Activated T-helper 17 cell treated with anti-CD3 and anti-CD28 coated beads, Interleukin-2, amount 50 U/mL, for 72 hours (primary cell): Measurements from ENCODE around the gene AGMO. TPM values are rescaled to one million over a fixed set of nuclear protein-coding genes. Genes with fewer than 3 reads are reported as not detected.

Source experiments
- ATAC-seq: fragments of 150-1000 bp; cut with Tn5 transposase; replicated peaks from 2 replicates; pipeline ENCODE4 v1.10.0; 2021; ENCODE audit warnings: mild to moderate bottlenecking, moderate library complexity
- H3K27ac Mint-ChIP-seq: one replicate; pipeline ENCODE4 v1.8.0; 2022; ENCODE audit warnings: mixed read lengths
- H3K27me3 Mint-ChIP-seq: one replicate; pipeline ENCODE4 v1.8.0; 2022; ENCODE audit warnings: mixed read lengths
- H3K36me3 Mint-ChIP-seq: one replicate; pipeline ENCODE4 v1.8.0; 2022; ENCODE audit warnings: low read depth, mild to moderate bottlenecking, mixed read lengths
- H3K4me1 Mint-ChIP-seq: one replicate; pipeline ENCODE4 v1.8.0; 2022; ENCODE audit warnings: mixed read lengths
- H3K4me3 Mint-ChIP-seq: one replicate; pipeline ENCODE4 v1.8.0; 2022; ENCODE audit warnings: mild to moderate bottlenecking, mixed read lengths
- H3K9me3 Mint-ChIP-seq: one replicate; pipeline ENCODE4 v1.8.0; 2022; ENCODE audit warnings: mixed read lengths
- total RNA-seq, 2 donors: library from RNA; stranded (reverse); gene quantifications; one replicate each; pipeline ENCODE4 v1.2.3, GENCODE V29; 2022

AGMO gene
- total RNA-seq = not detected

DNA sequence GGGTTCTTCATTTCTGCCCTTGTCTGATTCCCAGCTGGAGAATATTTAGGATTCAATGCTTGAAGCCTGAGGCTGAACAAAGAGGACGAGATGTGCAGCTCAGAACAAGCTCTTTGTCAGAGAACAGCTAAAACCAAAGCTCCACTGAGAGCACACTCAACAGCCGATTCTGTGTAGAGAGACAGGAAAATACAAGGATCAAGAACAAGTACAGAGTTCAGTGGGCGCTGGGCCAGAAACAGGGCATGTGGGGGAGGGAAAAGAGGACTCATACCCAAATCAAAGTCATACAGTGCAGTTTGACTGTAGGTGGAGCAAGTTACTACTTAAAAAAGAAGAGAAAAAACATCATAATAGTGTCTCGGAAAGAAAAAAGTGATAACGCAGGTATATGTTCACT, at the start of gene AGMO:
Gene AGMO, minus strand, starts transcription at position 181 of the 400 bp plus-strand sequence.
- Mint-ChIP-seq H3K27ac (no peak within 1 kb of the TSS), H3K4me3 (no peak within 1 kb of the TSS), H3K4me1 (no peaks in the 10 kb centered on the region), H3K36me3 (no peaks in the 10 kb centered on the region), H3K9me3 (peaks cover 6% of the 10 kb centered on the region), H3K27me3 (no peaks in the 10 kb centered on the region)
- ATAC-seq = no peak

DNA sequence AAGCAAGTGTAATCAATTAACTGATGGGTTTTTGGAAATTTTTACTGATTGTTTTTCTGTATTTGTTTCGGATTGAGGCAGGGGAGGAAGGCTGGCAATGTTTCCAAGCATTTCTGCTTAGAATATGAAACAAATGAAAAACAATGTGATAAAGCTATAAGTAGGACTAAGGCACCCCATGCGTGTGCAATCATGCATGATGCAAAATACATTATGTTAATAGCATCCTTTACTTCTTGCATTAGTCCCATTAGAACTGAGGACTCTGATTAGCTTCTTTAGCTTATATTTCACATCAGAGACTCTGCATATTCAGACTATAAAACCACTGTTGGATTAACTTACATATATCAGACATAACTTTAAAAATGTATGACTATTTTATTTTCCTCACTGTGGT, 48.7 kb upstream of the AGMO start:
- Mint-ChIP-seq H3K27ac (no peak overlapping the region), H3K4me3 (no peak overlapping the region), H3K9me3 (no peaks in the 10 kb centered on the region), H3K36me3 (no peaks in the 10 kb centered on the region), H3K4me1 (no peaks in the 10 kb centered on the region), H3K27me3 (no peaks in the 10 kb centered on the region)
- ATAC-seq = no peak

- H3K27me3 Mint-ChIP-seq = no peaks in the 10 kb centered on the region
- H3K36me3 Mint-ChIP-seq = no peaks in the 10 kb centered on the region
- H3K4me3 Mint-ChIP-seq = no peak overlapping the region
- no peaks in the 10 kb centered on the region for H3K4me1 Mint-ChIP-seq
- no peak overlapping the region for H3K27ac Mint-ChIP-seq
- H3K9me3 Mint-ChIP-seq = no peaks in the 10 kb centered on the region
- no peak for ATAC-seq
These were observed 47.5 kb upstream of the AGMO start for GRCh38 chr7:15609287-15609686.

DNA sequence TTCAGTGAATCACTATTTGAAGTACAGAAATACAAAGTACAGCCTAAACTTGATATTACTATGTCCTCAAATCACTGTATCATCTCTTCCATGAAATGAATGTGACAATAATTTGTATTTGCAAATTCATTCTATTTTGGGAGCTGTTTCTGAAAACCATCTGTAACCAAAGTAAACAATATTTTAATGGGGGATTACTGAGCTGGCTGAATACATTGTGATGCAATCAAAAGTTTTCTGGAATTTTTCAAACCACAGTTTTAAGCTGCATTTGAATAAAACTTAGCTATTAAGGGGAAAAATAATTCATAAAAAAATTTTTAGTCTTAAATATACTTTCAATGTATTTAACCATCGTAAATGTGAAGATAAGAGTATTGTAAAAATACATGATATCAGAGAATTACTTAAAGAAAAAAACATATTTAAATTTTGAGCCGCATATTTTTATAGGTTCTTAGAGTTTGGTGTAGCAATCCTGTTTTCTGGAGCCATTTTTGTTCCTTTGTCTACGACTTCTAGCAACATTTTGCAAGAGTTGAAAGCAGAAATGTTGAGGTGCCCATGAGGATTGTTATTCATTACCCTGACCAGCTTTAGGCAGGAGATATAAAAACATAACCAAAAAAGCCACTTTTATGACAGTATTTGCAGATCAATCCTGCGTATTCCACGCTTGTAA, 45.9 kb upstream of the AGMO start:
- H3K27me3 Mint-ChIP-seq = no peaks in the 10 kb centered on the region
- no peaks in the 10 kb centered on the region for H3K36me3 Mint-ChIP-seq
- no peaks in the 10 kb centered on the region for H3K4me1 Mint-ChIP-seq
- H3K27ac Mint-ChIP-seq = no peak overlapping the region
- H3K9me3 Mint-ChIP-seq = no peaks in the 10 kb centered on the region
- ATAC-seq = no peak
- no peak overlapping the region for H3K4me3 Mint-ChIP-seq

DNA sequence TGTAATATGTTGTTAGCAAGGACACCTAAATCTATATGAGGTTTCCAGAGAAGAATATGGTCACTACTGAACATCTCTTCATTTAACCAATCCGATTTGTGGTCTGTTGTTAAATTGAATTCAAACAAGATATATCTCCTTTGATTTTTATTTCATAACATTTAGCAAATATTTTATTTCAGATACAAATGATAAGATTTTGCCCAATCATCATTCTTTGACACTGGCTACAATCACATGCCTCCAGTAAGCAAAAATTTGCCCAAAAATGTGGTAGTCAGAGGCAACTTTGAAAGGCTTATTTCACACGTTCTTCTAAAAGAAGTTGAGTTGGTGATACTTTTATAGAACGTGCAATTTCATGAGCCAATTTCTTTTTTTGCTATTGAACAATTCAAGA, 44.7 kb upstream of the AGMO start:
- Mint-ChIP-seq H3K9me3 (no peaks in the 10 kb centered on the region), H3K27me3 (no peaks in the 10 kb centered on the region), H3K36me3 (no peaks in the 10 kb centered on the region), H3K4me1 (no peaks in the 10 kb centered on the region), H3K4me3 (no peak overlapping the region), H3K27ac (no peak overlapping the region)
- ATAC-seq = no peak

DNA sequence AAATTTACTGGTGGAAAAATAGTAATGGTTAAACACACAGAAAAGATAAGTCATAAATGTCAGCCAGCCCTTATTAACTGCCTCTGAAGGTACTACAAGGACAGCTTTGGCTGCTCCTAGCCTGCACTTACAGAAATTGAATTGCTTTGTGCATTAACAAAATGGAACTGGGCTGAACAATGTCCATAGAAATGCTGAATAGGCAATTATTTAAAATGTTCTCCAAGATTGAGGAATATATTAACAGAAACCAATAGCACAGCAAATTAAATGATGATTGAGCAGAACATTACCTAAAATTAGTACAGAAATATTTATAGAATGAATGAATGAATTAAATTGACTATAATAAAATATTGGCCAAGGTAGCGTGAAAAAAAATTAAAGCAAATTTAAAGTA, 42.4 kb upstream of the AGMO start:
- no peaks in the 10 kb centered on the region for H3K27me3 Mint-ChIP-seq
- no peak for ATAC-seq
- H3K36me3 Mint-ChIP-seq = no peaks in the 10 kb centered on the region
- no peaks in the 10 kb centered on the region for H3K9me3 Mint-ChIP-seq
- H3K27ac Mint-ChIP-seq = no peak overlapping the region
- H3K4me3 Mint-ChIP-seq = no peak overlapping the region
- no peaks in the 10 kb centered on the region for H3K4me1 Mint-ChIP-seq

DNA sequence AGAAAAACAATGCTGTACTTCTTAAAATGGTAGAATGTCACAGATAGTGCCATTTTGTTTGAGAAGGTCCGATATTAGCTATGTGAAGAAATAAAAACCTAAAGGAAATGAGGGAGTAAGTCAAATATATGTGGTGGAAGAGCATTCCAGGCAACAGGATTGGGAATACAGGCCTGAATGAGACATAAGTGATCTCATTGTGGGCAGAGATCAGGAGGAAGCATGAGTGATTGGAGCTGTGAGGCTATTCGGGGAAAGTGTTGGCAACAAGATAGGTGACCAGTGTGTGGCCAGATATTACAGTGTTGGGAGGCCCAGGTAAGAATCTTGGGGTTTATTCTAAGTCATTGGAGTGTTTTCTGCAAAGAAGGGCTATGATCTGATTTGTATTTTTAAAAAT, 41.3 kb upstream of the AGMO start:
- H3K9me3 Mint-ChIP-seq = no peaks in the 10 kb centered on the region
- H3K4me1 Mint-ChIP-seq = no peaks in the 10 kb centered on the region
- no peak overlapping the region for H3K4me3 Mint-ChIP-seq
- no peaks in the 10 kb centered on the region for H3K36me3 Mint-ChIP-seq
- no peaks in the 10 kb centered on the region for H3K27me3 Mint-ChIP-seq
- ATAC-seq = no peak
- H3K27ac Mint-ChIP-seq = no peak overlapping the region

GRCh38 chr7:15602236-15602635, 40.4 kb upstream of the AGMO start:
- no peak overlapping the region for H3K27ac Mint-ChIP-seq
- no peak overlapping the region for H3K4me3 Mint-ChIP-seq
- H3K27me3 Mint-ChIP-seq = no peaks in the 10 kb centered on the region
- no peaks in the 10 kb centered on the region for H3K4me1 Mint-ChIP-seq
- H3K9me3 Mint-ChIP-seq = no peaks in the 10 kb centered on the region
- no peak for ATAC-seq
- H3K36me3 Mint-ChIP-seq = no peaks in the 10 kb centered on the region

GRCh38 chr7:15601175-15601574, 39.4 kb upstream of the AGMO start:
- Mint-ChIP-seq H3K4me3 (no peak overlapping the region), H3K9me3 (peaks cover 3% of the 10 kb centered on the region), H3K27me3 (no peaks in the 10 kb centered on the region), H3K36me3 (no peaks in the 10 kb centered on the region), H3K27ac (no peak overlapping the region), H3K4me1 (no peaks in the 10 kb centered on the region)
- no peak for ATAC-seq

DNA sequence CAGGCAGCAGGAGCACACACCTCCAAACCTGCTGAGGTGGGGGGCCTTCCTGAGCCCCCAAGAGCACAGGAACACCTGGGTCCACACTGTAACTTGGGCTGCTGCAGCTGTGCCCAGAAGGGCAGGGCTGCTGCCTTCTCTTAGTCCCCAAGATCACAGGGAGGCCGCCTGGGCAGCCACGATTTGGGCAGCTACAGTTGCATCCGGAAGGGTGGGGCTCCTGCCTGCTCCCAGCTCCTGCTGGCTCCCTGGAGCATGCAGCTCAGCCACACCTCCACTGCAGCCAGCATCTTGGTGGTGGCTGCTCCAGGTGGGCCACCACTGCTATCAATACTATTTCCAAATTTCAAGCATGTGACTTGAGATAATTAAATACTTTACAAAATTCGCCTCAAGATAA, 38.5 kb upstream of the AGMO start:
- Mint-ChIP-seq H3K36me3 (no peaks in the 10 kb centered on the region), H3K9me3 (peaks cover 3% of the 10 kb centered on the region), H3K27me3 (no peaks in the 10 kb centered on the region), H3K27ac (no peak overlapping the region), H3K4me1 (no peaks in the 10 kb centered on the region), H3K4me3 (no peak overlapping the region)
- no peak for ATAC-seq

DNA sequence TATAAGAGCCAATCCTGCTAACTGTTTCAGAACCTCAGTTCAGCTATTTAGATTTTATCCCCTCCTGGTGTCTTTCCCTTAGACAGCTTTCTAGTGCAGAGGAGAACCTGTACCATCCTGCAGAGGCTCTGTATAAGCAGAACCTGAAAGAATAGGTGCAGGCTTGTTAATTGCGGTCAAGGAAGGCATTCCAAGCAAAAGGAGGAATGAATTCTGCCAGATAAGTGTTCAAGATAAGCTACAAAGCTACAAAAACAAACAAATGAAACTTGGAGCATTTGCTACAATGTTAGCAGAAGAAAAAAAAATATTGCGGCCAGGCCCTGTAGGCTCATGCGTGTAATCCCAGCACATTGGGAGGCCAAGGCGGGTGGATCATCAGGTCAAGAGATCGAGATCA, 32.6 kb upstream of the AGMO start:
- Mint-ChIP-seq H3K36me3 (no peaks in the 10 kb centered on the region), H3K4me1 (no peaks in the 10 kb centered on the region), H3K9me3 (peaks cover 3% of the 10 kb centered on the region), H3K27me3 (no peaks in the 10 kb centered on the region), H3K4me3 (no peak overlapping the region), H3K27ac (no peak overlapping the region)
- no peak for ATAC-seq

GRCh38 chr7:15593382-15593781, 31.6 kb upstream of the AGMO start:
- H3K27ac Mint-ChIP-seq = no peak overlapping the region
- no peaks in the 10 kb centered on the region for H3K27me3 Mint-ChIP-seq
- no peak overlapping the region for H3K4me3 Mint-ChIP-seq
- H3K4me1 Mint-ChIP-seq = no peaks in the 10 kb centered on the region
- no peaks in the 10 kb centered on the region for H3K36me3 Mint-ChIP-seq
- H3K9me3 Mint-ChIP-seq = peaks cover 8% of the 10 kb centered on the region
- ATAC-seq = no peak

- H3K27me3 Mint-ChIP-seq = no peaks in the 10 kb centered on the region
- no peak overlapping the region for H3K27ac Mint-ChIP-seq
- ATAC-seq = no peak
- H3K4me1 Mint-ChIP-seq = no peaks in the 10 kb centered on the region
- H3K9me3 Mint-ChIP-seq = peaks cover 20% of the 10 kb centered on the region
- no peaks in the 10 kb centered on the region for H3K36me3 Mint-ChIP-seq
- H3K4me3 Mint-ChIP-seq = no peak overlapping the region
These were observed 24.5 kb upstream of the AGMO start for GRCh38 chr7:15586266-15586665.

GRCh38 chr7:15584575-15584974, 22.8 kb upstream of the AGMO start:
- no peaks in the 10 kb centered on the region for H3K4me1 Mint-ChIP-seq
- no peak for ATAC-seq
- H3K27me3 Mint-ChIP-seq = no peaks in the 10 kb centered on the region
- H3K4me3 Mint-ChIP-seq = no peak overlapping the region
- H3K9me3 Mint-ChIP-seq = peaks cover 20% of the 10 kb centered on the region
- H3K36me3 Mint-ChIP-seq = no peaks in the 10 kb centered on the region
- H3K27ac Mint-ChIP-seq = no peak overlapping the region

DNA sequence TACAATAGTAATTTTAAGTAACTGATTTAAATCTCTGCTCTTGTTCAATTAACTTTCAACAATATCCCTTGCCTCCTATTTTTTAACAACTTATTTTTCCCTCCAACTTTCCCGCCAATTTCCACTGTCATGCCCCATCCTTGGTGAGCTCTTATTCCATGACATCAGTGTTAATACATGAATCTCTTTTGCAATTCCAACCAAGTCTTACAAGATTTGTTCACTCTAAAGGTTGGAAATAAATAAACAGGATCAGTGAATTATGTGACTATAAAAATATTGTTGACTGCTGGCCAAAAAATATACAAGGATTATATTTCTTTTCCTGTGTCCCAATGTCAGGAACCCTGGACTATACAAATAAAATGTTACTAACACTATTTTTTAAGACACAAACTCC, 21.0 kb upstream of the AGMO start:
- no peak for ATAC-seq
- Mint-ChIP-seq H3K4me1 (no peaks in the 10 kb centered on the region), H3K4me3 (no peak overlapping the region), H3K27me3 (no peaks in the 10 kb centered on the region), H3K27ac (no peak overlapping the region), H3K9me3 (peaks cover 11% of the 10 kb centered on the region), H3K36me3 (no peaks in the 10 kb centered on the region)

DNA sequence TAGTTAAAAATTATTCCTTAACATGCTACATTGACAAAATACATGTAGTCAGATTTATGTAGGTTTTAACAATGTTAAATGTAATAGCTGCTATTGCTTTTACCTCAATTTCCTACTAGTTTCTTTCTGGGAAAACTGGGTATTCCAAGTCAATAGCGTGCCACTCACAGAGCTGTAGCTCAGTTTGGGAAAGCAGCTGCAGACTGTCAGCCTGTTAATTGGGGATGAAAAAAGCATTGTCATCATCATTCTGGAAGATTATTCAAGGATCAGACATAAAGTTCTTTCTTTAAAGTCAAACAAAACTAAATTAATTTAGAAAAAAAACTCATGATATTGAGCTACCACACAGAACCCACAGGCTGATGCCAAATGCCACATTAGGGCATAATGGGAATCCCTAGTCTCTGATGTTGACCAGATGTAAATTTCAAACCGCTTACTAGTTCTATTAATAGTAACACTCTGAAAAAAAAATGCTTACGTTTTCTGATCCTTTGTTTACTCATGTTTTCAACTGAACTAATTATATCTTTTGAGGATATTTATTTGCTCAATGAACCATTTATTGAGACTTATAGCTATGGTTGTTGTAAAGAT, 19.6 kb upstream of the AGMO start:
- no peak for ATAC-seq
- H3K4me3 Mint-ChIP-seq = no peak overlapping the region
- no peak overlapping the region for H3K27ac Mint-ChIP-seq
- H3K36me3 Mint-ChIP-seq = no peaks in the 10 kb centered on the region
- H3K27me3 Mint-ChIP-seq = no peaks in the 10 kb centered on the region
- H3K9me3 Mint-ChIP-seq = peaks cover 7% of the 10 kb centered on the region
- H3K4me1 Mint-ChIP-seq = no peaks in the 10 kb centered on the region
